ENCODE data around the gene FAM184A.

FAM184A gene

DNA sequence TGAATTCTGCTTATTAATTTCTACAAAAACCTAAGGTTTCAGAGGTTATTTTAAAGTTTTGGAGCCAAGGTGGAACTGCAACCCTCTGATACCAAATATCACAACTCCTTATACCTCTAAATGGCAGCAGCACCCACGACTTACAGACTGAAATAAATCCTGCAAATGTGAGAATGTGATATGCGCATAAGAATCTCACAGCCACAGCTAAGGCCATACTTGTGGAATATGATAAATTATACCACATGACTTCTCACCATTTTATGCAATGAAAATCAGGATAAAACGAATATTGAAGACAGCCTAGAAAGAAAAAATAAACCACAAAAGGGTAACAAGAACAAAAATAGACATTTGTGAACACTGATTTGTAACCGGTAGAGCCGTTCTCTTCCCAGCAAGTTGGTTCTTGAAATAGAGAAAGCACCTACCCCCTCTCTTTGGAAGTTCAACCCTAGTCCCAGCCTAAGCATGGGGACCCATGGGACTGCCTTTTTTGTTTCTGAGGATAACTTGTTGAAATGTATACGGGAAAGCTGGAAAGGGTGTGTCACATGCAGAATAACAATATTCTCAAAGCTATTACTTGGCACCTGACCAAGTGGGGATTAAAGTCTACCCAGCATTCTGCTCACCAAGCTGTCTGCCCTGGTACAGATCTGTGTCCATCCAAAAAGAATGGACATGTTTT is 96.4 kb downstream of the FAM184A start:
- Histone ChIP-seq H3K4me2 (no peak overlapping the region), H3K9me3 (no peaks in the 10 kb centered on the region), H3K36me3 (no peaks in the 10 kb centered on the region), H3K9ac (no peak overlapping the region), H3K27ac (no peak overlapping the region), H3K4me3 (no peak overlapping the region), H3K4me1 (no peaks in the 10 kb centered on the region), H3K27me3 (no peaks in the 10 kb centered on the region), H4K20me1 (no peaks in the 10 kb centered on the region)
- TF ChIP-seq Cebpa-rat (IDR thresholded peaks at IDR 0.05) = no peak

DNA sequence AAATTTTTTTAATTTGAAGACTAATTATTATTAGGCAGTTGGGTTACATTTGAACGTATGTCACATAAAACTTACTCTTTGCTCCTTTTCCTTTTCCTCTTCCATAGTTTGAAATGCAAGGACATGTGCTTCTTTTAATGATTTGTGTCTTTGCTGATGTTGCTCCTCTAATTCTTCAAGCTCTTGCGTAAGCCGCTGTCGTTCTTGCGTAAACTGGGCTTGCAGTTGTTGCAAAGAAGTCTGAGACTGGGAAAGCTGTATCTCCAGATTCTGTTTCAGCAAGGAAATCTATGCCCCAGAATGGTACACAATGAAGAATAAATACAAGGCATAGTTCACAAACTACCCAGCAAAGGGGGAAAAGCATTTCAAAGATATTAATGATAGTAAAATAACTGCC is 98.4 kb downstream of the FAM184A start:
- Histone ChIP-seq H3K27ac (no peak overlapping the region), H4K20me1 (no peaks in the 10 kb centered on the region), H3K36me3 (no peaks in the 10 kb centered on the region), H3K9ac (no peak overlapping the region), H3K4me3 (no peak overlapping the region), H3K9me3 (no peaks in the 10 kb centered on the region), H3K27me3 (no peaks in the 10 kb centered on the region), H3K4me2 (no peak overlapping the region), H3K4me1 (no peaks in the 10 kb centered on the region)
- TF ChIP-seq Cebpa-rat (IDR thresholded peaks at IDR 0.05) = 0 out of 2 replicates have a peak, but pooled peaks have one; percentile 17

DNA sequence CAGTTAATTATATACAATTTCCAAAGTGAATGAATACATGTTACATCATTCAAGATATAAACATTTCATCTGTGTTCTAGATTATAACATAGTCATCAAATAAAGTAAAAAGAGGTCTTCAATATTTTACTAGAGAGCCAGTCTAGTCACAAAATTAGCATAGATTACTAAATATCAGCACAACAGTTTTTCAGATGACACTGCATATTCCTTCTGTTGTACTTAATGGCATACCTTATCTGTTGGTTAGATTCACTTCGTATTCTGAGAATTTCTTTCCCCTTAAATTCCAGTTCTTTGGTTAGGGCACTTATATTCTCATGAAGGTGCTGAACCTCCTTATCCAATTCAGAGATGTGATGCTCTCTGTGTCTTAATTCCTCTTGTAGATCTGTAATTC is 103.7 kb downstream of the FAM184A start:
- no peaks in the 10 kb centered on the region for H3K9me3 ChIP-seq
- H3K4me3 ChIP-seq = no peak overlapping the region
- no peak overlapping the region for H3K9ac ChIP-seq
- no peak overlapping the region for H3K27ac ChIP-seq
- H3K4me2 ChIP-seq = no peak overlapping the region
- no peak for TF ChIP-seq Cebpa-rat (IDR thresholded peaks at IDR 0.05)
- H3K27me3 ChIP-seq = no peaks in the 10 kb centered on the region
- H3K4me1 ChIP-seq = no peaks in the 10 kb centered on the region
- H4K20me1 ChIP-seq = no peaks in the 10 kb centered on the region
- H3K36me3 ChIP-seq = no peaks in the 10 kb centered on the region

DNA sequence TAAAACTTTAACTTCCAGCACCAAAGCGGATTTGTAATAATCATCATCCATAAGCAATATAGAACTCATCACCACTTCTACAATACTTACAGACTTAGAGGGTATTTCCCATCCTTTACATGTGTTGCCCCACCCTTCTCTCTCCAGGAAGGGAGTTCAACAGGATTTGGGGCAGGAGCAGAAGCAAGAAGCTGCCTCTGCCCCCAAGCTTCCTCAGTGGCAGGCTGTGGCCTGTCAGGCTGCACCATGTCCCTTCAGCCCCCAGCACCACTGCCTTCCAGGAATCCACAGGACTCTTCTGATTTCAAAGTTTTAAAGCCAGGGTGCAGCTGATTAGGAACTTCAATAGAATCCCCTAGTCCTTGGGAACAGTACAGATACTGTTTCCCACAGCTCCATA is 106.8 kb downstream of the FAM184A start:
- TF ChIP-seq Cebpa-rat (IDR thresholded peaks at IDR 0.05) = no peak

DNA sequence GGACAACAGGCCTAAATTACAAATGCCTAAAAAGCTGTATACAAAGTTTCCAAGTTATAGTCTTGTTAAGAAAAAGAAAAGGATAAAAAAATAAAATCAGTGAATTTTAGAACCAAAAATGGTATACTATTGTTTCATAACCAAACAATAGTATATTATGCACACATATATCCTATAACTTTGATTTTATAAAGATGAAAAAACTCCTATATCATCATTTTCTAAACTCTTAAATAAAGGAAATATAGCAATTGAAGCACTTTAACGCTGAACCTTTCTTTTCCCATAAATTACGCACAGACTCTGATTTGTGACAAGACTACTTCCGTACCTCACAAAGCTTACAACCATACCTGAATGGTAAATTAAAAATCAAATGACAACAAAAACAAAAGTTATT is 107.6 kb downstream of the FAM184A start:
- H3K4me3 ChIP-seq = no peak overlapping the region

More for the DNA sequence above, 106.8 kb downstream of the FAM184A start:
- Histone ChIP-seq H3K27me3 (no peaks in the 10 kb centered on the region), H3K9ac (no peak overlapping the region), H3K4me3 (no peak overlapping the region), H3K9me3 (no peaks in the 10 kb centered on the region), H3K4me2 (no peak overlapping the region), H3K36me3 (no peaks in the 10 kb centered on the region), H3K4me1 (no peaks in the 10 kb centered on the region), H3K27ac (no peak overlapping the region), H4K20me1 (no peaks in the 10 kb centered on the region)

DNA sequence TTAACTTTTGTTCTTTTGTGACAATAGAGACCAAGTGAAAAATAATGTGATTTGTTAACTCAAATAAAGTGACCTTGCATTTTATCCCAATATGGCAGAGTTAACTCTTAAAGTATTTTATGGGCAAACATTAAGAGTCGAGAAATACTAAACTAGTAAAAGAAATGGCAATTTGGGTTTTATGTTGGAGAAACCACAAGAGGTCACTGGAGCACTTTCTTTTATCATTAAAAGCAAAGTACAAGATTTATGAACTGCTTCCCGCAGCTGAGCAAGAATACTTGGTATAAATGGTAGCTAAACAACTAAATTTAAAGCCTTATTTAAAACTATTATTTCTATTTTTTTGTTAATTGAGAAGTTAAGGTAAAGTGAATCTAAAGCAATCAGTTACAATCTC is 110.0 kb downstream of the FAM184A start:
- H3K4me2 ChIP-seq = no peak overlapping the region
- H3K36me3 ChIP-seq = no peaks in the 10 kb centered on the region
- no peak overlapping the region for H3K4me3 ChIP-seq
- no peaks in the 10 kb centered on the region for H3K9me3 ChIP-seq
- H3K27me3 ChIP-seq = no peaks in the 10 kb centered on the region
- no peak for TF ChIP-seq Cebpa-rat (IDR thresholded peaks at IDR 0.05)
- no peaks in the 10 kb centered on the region for H3K4me1 ChIP-seq
- no peaks in the 10 kb centered on the region for H4K20me1 ChIP-seq
- H3K27ac ChIP-seq = no peak overlapping the region
- H3K9ac ChIP-seq = no peak overlapping the region

More for the DNA sequence above, 107.6 kb downstream of the FAM184A start:
- Histone ChIP-seq H3K4me2 (no peak overlapping the region), H3K9ac (no peak overlapping the region), H3K27me3 (no peaks in the 10 kb centered on the region), H3K4me1 (no peaks in the 10 kb centered on the region), H4K20me1 (no peaks in the 10 kb centered on the region), H3K9me3 (no peaks in the 10 kb centered on the region), H3K36me3 (no peaks in the 10 kb centered on the region), H3K27ac (no peak overlapping the region)
- TF ChIP-seq Cebpa-rat (IDR thresholded peaks at IDR 0.05) = no peak

DNA sequence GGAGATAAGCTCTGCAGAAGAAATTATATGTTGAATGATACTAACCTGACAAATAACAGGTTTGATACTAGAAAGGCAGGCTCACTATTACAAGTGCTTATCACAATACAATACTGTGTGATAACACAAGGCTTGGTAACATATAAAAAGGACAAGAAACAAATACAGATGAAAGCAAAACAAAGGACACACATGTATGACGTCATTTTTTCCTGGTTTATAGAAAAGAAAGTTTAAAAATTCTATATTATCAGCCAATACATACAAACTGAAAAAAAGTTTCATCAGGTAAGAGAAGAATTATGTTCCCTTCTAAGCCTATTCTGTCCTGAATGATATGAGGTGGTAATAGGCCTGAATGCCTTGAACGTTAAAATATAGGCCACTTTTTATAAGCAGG is 111.2 kb downstream of the FAM184A start:
- H3K36me3 ChIP-seq = no peaks in the 10 kb centered on the region
- no peak overlapping the region for H3K4me3 ChIP-seq
- H3K9ac ChIP-seq = no peak overlapping the region
- no peak for TF ChIP-seq Cebpa-rat (IDR thresholded peaks at IDR 0.05)
- no peaks in the 10 kb centered on the region for H3K9me3 ChIP-seq
- H4K20me1 ChIP-seq = no peaks in the 10 kb centered on the region
- H3K27ac ChIP-seq = no peak overlapping the region
- no peak overlapping the region for H3K4me2 ChIP-seq
- no peaks in the 10 kb centered on the region for H3K4me1 ChIP-seq
- no peaks in the 10 kb centered on the region for H3K27me3 ChIP-seq

DNA sequence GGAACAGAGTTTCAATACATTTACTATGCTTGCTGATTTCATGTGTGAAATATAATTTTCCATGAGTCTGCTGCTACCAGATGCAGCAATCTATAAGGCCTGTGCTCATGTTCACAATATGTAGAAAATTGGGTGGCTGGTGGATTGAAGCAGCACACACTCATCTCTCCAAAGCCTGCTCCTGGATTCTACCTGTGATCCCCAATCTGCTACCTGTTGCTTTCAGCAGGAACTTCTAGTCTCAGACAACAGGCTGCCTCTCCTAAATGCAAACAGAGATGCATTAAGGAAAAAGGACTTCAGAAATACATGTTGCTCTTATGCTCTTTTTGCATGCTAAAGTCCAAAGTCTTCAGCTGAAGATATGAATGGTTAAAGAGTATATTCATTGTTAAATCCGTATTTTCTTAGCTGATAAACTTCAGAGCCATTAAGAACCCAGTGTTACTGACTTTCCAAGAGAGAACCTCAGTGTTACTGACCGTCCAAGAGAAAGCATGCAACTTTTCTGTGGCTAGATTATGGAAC is 112.6 kb downstream of the FAM184A start:
- H3K27me3 ChIP-seq = no peaks in the 10 kb centered on the region
- no peak overlapping the region for H3K27ac ChIP-seq
- no peak for TF ChIP-seq Cebpa-rat (IDR thresholded peaks at IDR 0.05)
- no peaks in the 10 kb centered on the region for H3K9me3 ChIP-seq
- H3K4me1 ChIP-seq = no peaks in the 10 kb centered on the region
- H3K36me3 ChIP-seq = no peaks in the 10 kb centered on the region
- H3K9ac ChIP-seq = no peak overlapping the region
- no peaks in the 10 kb centered on the region for H4K20me1 ChIP-seq
- no peak overlapping the region for H3K4me3 ChIP-seq
- no peak overlapping the region for H3K4me2 ChIP-seq

DNA sequence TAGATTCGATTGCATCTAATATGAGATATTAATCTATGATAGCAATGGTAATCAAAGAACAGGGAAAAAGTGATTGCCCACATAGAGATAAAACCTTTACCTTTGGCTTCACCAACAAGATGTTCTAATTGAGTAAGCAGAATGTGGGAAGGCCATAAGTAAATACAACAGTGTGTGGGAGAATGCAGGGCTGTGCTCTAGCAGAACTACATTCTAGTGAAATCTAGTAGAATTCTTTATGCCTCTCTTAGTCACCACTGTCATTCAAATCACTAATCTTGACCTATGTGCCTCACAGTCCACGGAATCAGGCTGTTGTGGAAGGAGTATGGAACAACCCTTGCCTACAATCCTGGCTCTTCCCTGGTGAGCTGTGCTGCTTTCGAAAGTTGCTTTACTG is 113.1 kb downstream of the FAM184A start:
- no peak overlapping the region for H3K27ac ChIP-seq
- no peaks in the 10 kb centered on the region for H3K36me3 ChIP-seq
- no peak for TF ChIP-seq Cebpa-rat (IDR thresholded peaks at IDR 0.05)

DNA sequence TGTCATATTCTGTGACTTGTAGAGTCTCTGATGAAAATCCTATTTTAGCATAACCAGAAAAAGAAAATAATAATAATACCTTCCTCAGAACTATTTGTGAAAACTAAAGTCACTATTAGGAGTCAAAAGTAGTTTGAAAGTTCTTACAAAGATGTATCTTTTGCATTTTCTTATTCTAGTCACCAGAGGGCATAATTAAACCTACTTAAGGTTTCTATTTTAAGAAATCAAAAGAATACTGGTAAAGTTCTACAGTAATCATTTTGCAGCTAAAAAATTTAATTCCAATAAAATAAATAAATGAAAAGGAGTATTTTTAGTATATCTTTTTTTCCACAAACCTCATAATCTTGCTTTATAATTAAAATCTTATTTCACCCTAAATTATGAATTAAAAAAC is 115.5 kb downstream of the FAM184A start:
- H4K20me1 ChIP-seq = no peaks in the 10 kb centered on the region
- H3K27me3 ChIP-seq = no peaks in the 10 kb centered on the region
- H3K4me3 ChIP-seq = no peak overlapping the region
- no peak overlapping the region for H3K27ac ChIP-seq
- H3K4me2 ChIP-seq = no peak overlapping the region
- no peak for TF ChIP-seq Cebpa-rat (IDR thresholded peaks at IDR 0.05)
- no peaks in the 10 kb centered on the region for H3K4me1 ChIP-seq
- H3K9ac ChIP-seq = no peak overlapping the region
- no peaks in the 10 kb centered on the region for H3K36me3 ChIP-seq
- no peaks in the 10 kb centered on the region for H3K9me3 ChIP-seq

More for the DNA sequence above, 113.1 kb downstream of the FAM184A start:
- Histone ChIP-seq H3K9ac (no peak overlapping the region), H3K9me3 (no peaks in the 10 kb centered on the region), H3K4me1 (no peaks in the 10 kb centered on the region), H3K4me3 (no peak overlapping the region), H3K27me3 (no peaks in the 10 kb centered on the region), H3K4me2 (no peak overlapping the region), H4K20me1 (no peaks in the 10 kb centered on the region)

All from BLaER1 (cell line).